GM13977 (cell line): Measurements from ENCODE around the gene CD160.
"Not testable (repeated sequence)": the region's sequence is repeated elsewhere in the genome, so short reads cannot be mapped to it uniquely, and the experiment has no call there.

ENCODE experiments used
- DNase-seq: peaks from one replicate; pipeline ENCODE4 v3.0.0; 2012; ENCODE audit warnings: low spot score
- CTCF ChIP-seq: IDR thresholded peaks from 2 replicates; pipeline ENCODE4 v1.5.1; 2012; ENCODE audit warnings: mild to moderate bottlenecking, control low read depth; ENCODE audit not compliant: insufficient read depth; ENCODE audit errors: extremely low read depth, missing control alignments
- in situ Hi-C: fragments of 300-500 bp; cut with MboI; formaldehyde crosslinking; loops from one replicate; pipeline ENCODE4 v1.12.0; 2022; ENCODE audit warnings: low sequenced_read_pairs, low pct_unique_long_range_greater_than_20kb, mixed read lengths, inconsistent platforms; ENCODE audit not compliant: unreplicated experiment

CD160 gene

DNA sequence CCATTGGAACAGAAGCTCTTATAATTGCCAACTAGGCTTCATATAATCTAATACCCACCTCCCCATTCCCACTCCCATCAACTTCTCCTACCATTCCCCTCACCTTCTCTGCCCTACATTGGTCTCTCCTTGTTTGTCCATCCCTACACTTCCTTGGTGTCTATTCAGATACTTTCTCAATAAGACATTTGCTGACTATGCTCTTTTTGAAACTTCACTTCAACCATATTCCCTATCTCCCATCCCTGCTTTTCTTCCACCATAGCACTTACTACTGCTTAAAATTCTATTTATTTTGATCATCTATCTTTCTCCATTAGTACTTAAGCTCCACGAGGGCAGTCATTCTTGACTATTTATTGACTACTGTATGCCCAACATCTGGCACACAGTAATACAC lies 40.4 kb downstream of the CD160 start:
- no peak for TF ChIP-seq CTCF
- in situ Hi-C loops = no loop called here
- DNase-seq = no peak

- in situ Hi-C loops, DNase-seq: not testable (repeated sequence)
These were observed 41.2 kb downstream of the CD160 start for GRCh38 chr1:145760395-145760949.

DNA sequence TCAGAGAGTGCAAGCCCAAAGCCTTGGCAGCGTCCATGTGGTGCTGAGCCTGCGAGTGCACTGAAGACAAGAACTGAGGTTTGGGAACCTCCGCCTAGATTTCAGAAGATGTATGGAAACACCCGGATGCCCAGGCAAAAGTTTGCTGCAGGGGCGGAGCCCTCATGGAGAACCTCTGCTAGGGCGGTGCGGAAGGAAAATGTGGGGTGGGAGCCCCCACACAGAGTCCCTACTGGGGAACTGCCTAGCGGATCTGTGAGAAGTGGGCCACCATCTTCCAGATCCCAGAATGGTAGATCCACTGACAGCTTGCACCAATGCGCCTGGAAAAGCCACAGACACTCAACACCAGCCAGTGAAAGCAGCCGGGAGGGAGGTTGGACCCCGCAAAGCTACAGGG lies 42.2 kb downstream of the CD160 start:
- DNase-seq, in situ Hi-C loops: not testable (repeated sequence)

DNA sequence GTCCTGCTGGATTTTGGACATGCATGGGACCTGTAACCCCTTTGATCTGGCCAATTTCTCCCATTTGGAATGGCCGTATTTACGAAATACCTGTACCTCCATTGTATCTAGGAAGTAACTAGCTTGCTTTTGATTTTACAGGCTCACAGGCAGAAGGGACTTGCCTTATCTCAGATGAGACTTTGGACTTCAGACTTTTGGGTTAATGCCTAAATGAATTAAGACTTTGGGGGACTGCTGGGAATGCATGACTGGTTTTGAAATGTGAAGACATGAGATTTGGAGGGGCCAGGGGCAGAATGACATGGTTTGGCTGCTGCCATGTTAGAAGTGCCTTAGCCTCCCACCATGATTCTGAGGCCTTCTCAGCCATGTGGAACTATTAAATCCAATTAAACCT lies 42.7 kb downstream of the CD160 start:
- in situ Hi-C loops, DNase-seq: not testable (repeated sequence)

DNA sequence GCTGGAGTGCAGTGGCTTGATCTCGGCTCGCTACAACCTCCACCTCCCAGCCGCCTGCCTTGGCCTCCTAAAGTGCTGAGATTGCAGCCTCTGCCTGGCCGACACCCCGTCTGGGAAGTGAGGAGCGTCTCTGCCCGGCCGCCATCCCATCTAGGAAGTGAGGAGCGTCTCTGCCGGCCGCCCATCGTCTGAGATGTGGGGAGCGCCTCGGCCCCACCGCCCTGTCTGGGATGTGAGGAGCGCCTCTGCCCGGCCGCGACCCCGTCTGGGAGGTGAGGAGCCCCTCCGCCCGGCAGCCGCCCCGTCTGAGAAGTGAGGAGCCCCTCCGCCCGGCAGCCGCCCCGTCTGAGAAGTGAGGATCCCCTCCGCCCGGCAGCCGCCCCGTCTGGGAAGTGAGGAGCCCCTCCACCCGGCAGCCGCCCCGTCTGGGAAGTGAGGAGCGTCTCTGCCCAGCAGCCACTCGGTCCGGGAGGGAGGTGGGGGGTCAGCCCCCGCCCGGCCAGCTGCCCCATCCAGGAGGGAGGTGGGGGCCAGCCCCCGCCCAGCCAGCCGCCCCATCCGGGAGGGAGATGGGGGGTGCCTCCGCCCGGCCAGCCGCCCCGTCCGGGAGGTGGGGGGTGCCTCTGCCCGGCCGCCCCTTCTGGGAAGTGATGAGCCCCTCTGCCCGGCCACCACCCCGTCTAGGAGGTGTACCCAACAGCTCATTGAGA lies 45.1 kb downstream of the CD160 start:
- DNase-seq, in situ Hi-C loops: not testable (repeated sequence)

GRCh38 chr1:145765127-145765526 lies 45.8 kb downstream of the CD160 start:
- DNase-seq, in situ Hi-C loops: not testable (repeated sequence)

DNA sequence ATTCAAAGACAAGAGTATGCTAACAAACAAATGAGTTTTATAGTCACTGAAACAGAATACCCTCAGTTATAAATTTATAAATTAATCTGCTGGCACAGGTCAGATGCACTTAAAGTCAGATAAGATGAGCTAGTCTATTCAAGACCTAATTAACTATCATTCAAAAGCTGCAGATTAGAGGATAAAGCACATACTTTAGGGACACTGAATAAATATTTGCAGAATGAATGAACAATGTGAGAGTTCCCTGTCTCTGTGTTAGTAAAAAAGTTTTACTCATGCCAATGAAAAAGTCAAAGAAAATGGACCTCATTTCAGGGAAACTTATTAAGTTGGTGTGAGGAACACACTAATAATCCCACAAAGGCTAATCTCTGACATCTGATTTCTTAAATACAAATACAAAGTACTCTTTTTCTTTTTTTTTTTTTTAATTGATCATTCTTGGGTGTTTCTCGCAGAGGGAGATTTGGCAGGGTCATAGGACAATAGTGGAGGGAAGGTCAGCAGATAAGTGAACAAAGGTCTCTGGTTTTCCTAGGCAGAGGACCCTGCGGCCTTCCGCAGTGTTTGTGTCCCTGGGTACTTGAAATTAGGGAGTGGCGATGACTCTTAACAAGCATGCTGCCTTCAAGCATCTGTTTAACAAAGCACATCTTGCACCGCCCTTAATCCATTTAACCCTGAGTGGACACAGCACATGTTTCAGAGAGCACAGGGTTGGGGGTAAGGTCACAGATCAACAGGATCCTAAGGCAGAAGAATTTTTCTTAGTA lies 46.5 kb downstream of the CD160 start:
- DNase-seq, in situ Hi-C loops: not testable (repeated sequence)

- in situ Hi-C loops = not testable (repeated sequence)
These were observed 47.6 kb downstream of the CD160 start for GRCh38 chr1:145766926-145767325.

DNA sequence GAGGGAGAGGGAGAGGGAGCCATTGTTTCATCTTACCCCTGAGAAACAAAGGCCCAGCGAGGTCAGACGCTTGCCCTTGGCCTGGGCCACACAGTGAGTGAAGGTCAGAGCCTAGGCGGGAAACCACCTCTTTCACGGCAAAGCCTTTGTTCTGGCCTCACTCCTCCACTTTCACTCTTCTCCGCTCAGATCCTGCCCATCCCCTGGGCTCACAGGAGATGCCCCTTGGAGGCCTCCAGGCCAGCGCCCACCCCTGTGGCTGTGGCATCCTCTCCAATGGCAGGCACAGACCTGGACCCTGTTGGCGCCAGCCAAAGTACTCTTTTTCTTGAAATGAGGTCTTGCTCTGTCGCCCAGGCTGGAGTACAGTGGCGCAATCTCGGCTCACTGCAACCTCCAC lies 48.7 kb downstream of the CD160 start:
- DNase-seq, in situ Hi-C loops: not testable (repeated sequence)

More at GRCh38 chr1:145766926-145767325, 47.6 kb downstream of the CD160 start:
- not testable (repeated sequence) for DNase-seq

- DNase-seq = no peak
- no peak for TF ChIP-seq CTCF
- in situ Hi-C loops = no loop called here
These were observed 51.8 kb downstream of the CD160 start for GRCh38 chr1:145771056-145771455.

- TF ChIP-seq CTCF = no peak
- in situ Hi-C loops = no loop called here
- no peak for DNase-seq
These were observed 54.1 kb downstream of the CD160 start for GRCh38 chr1:145773423-145773822.
